ENCODE results near the gene CMTM7. TPM values are rescaled to one million over a fixed set of nuclear protein-coding genes. Genes with fewer than 3 reads are reported as not detected.
A peak's percentile ranks its signal among the peaks of the same experiment; 100 is the strongest.

Gene CMTM7
- total and polyA plus RNA-seq, 5 experiments from 2014 or later: 46.4 to 122 (median 67.4) TPM

DNA sequence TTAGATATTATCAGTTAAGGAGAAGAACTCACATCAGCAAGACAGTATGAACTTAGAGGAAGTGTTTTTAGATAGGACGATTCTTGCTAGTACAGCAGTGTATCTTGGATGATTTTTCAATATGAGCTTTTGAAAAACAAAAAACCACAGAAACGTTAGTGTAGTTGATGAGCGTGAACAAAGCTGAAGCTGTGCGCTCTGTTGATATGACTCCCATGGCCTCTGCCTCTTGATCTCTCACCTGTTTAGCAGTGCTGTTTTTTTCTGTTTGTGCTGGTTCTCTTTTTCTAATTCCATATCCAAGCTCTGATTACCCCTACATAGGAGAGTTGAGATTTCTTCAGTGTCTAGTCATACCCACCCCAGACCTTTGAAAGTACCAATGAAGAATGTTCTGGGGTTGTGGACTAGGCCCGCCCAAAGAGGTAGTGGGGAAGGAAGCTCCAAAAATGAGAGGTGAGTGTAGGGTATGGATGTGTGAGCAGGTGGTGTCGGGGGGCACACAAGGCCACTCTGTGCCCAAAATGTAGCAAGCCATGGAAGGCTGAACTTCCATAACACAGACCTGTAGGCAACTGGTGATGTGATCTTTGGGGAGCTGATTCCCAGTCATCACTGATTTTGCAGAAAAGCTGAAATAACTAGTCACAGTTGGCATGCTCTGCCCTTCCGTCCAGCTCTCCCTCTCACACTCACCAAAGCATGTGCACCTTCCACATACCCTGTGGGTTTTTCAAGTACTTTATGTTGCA is 20.0 kb upstream of the CMTM7 start:
- Mint-ChIP-seq H3K27me3 (no peaks in the 10 kb centered on the region), H3K4me1 (peaks cover 14 to 56% (median 49%) of the 10 kb centered on the region in 4 donors), H3K36me3 (peaks cover 0 to 2% (median 0%) of the 10 kb centered on the region in 3 donors), H3K4me3 (peak overlapping the region; percentile 2 to 74 (median 54)), H3K9me3 (no peaks in the 10 kb centered on the region), H3K27ac (peak overlapping the region; percentile 85 to 99 (median 96))
- ATAC-seq: peak; percentile 89 to 90
- DNase-seq: peak in 6 of 10 donors; percentile 22 to 81 (median 58)
- POLR2A ChIA-PET: interaction anchor here (0.6 to 6.0 kb wide), 38 partner anchors 8 to 1643 kb away, joined by 3 to 51 read pairs (median 4); partner anchors contain the start of genes CMTM6, CMTM7 and GPD1L

DNA sequence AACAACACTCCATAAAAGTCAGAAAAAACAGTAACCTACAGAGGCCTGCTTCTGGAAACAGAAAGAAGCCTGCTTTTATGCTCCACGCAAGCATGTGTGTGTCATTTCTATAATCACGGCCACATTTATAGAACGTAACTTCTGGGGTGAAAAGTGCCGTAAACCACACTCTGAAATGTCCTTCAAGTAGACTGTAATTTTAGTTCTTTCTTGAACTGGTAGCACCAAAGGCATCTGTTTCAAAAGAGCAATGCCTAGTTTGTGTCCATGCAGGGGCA is 19.5 kb upstream of the CMTM7 start:
- H3K27ac Mint-ChIP-seq: peak overlapping the region; percentile 85 to 99 (median 96)
- ATAC-seq (peak; percentile 23 to 29), DNase-seq (peak in 3 of 10 donors; percentile 12 to 45 (median 40))
- peaks cover 0 to 2% (median 0%) of the 10 kb centered on the region in 3 donors for H3K36me3 Mint-ChIP-seq
- H3K27me3 Mint-ChIP-seq: no peaks in the 10 kb centered on the region
- no peaks in the 10 kb centered on the region for H3K9me3 Mint-ChIP-seq
- POLR2A ChIA-PET: interaction anchor here (0.6 to 6.0 kb wide), 28 partner anchors 9 to 130 kb away, joined by 3 to 51 read pairs (median 5); partner anchors contain the start of genes CMTM6 and CMTM7
- peak overlapping the region in 6 of 10 donors; percentile 36 to 74 (median 48) for H3K4me3 Mint-ChIP-seq
- H3K4me1 Mint-ChIP-seq: peaks cover 11 to 51% (median 45%) of the 10 kb centered on the region in 4 donors

DNA sequence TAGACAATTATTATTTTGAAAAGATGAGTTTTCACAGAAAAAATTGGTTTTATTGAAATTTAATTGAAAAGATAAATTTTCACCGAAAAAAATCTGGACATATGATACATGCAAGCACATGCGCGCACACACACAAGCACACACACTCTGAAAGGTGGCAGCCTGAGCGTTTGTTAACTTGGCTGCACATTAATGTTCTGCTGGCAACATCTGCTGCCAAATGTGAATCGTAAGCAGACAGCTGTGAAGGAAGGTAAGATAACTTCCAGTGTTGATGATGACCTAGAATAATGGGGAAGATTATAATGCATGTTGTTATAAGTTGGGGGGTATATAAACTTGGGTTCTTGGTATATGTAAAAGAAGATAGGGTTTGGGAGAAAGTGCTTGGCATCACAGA is 18.4 kb upstream of the CMTM7 start:
- no peak overlapping the region for H3K4me3 Mint-ChIP-seq
- no peak for DNase-seq
- peaks cover 11 to 44% (median 40%) of the 10 kb centered on the region in 4 donors for H3K4me1 Mint-ChIP-seq
- H3K9me3 Mint-ChIP-seq: no peaks in the 10 kb centered on the region
- no peaks in the 10 kb centered on the region for H3K27me3 Mint-ChIP-seq
- H3K27ac Mint-ChIP-seq: peak overlapping the region in 9 of 10 donors; percentile 0 to 99 (median 85)
- POLR2A ChIA-PET: interaction anchor here (1.7 to 6.0 kb wide), 3 partner anchors 19 to 95 kb away, joined by 5 to 51 read pairs (median 26); partner anchors contain the start of gene CMTM7
- no peak for ATAC-seq
- H3K36me3 Mint-ChIP-seq: no peaks in the 10 kb centered on the region

DNA sequence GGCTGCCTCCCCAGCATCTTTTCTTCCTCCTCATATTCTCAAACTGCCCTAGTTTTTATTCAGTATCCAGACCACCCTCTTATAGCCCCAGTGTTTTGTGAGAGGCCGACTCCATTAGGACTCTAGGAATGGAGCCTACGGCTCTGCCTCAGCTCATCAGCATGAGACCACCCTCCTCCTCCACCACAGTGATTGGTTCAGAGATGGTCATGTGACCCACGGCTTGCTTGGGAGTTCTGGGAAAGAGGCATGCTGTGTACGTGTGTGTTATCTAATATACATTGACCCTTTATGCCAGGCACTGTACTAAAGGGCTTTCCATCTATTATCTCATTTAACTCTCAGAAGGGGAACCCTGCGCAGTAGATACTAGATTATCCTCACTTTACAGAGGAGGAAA is 17.8 kb upstream of the CMTM7 start:
- Mint-ChIP-seq H3K4me3 (no peak overlapping the region), H3K4me1 (peaks cover 11 to 44% (median 40%) of the 10 kb centered on the region in 4 donors)
- POLR2A ChIA-PET: interaction anchor here (1.7 to 6.0 kb wide), 5 partner anchors 11 to 95 kb away, joined by 5 to 51 read pairs (median 10); partner anchors contain the start of gene CMTM7

GRCh38 chr3:32374788-32375595 is 16.7 kb upstream of the CMTM7 start:
- no peaks in the 10 kb centered on the region for H3K9me3 Mint-ChIP-seq
- POLR2A ChIA-PET: interaction anchor here (0.6 to 6.0 kb wide), 15 partner anchors 10 to 124 kb away, joined by 3 to 51 read pairs (median 5); partner anchors contain the start of gene CMTM7
- peak overlapping the region; percentile 1 to 96 (median 86) for H3K27ac Mint-ChIP-seq
- ATAC-seq (peak; percentile 26 to 43), DNase-seq (peak; percentile 14 to 87 (median 74))
- H3K27me3 Mint-ChIP-seq: no peaks in the 10 kb centered on the region
- peaks cover 11 to 44% (median 40%) of the 10 kb centered on the region in 4 donors for H3K4me1 Mint-ChIP-seq
- H3K36me3 Mint-ChIP-seq: no peaks in the 10 kb centered on the region
- peak overlapping the region in 2 of 10 donors; percentile 34 to 54 for H3K4me3 Mint-ChIP-seq

More for the DNA sequence above, 17.8 kb upstream of the CMTM7 start:
- ATAC-seq (no peak), DNase-seq (no peak)
- Mint-ChIP-seq H3K27me3 (no peaks in the 10 kb centered on the region), H3K9me3 (no peaks in the 10 kb centered on the region), H3K27ac (peak overlapping the region in 9 of 10 donors; percentile 0 to 99 (median 85)), H3K36me3 (no peaks in the 10 kb centered on the region)

DNA sequence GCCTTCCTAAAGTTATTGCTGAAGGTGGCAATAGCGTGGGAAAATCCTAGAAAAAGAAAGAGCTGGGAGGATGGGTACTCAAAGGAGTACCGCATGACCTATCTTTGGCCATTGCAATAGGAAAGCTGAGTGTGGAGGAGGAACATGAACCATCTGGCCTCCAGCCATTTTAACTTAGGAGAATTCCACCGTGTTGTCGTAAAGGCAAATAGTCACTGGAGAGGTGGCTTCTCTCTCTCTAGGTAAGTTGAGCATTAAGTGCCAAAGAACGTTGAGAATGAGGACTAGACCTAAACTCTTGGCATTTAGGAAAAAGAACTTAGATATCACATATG is 16.1 kb upstream of the CMTM7 start:
- POLR2A ChIA-PET: interaction anchor here (0.6 to 6.0 kb wide), 10 partner anchors 10 to 123 kb away, joined by 3 to 51 read pairs (median 6); partner anchors contain the start of gene CMTM7
- H3K27ac Mint-ChIP-seq: no peak overlapping the region
- H3K36me3 Mint-ChIP-seq: no peaks in the 10 kb centered on the region
- DNase-seq: no peak
- ATAC-seq: no peak
- H3K27me3 Mint-ChIP-seq: no peaks in the 10 kb centered on the region
- H3K9me3 Mint-ChIP-seq: no peaks in the 10 kb centered on the region
- peaks cover 11 to 40% (median 35%) of the 10 kb centered on the region in 4 donors for H3K4me1 Mint-ChIP-seq
- no peak overlapping the region for H3K4me3 Mint-ChIP-seq

DNA sequence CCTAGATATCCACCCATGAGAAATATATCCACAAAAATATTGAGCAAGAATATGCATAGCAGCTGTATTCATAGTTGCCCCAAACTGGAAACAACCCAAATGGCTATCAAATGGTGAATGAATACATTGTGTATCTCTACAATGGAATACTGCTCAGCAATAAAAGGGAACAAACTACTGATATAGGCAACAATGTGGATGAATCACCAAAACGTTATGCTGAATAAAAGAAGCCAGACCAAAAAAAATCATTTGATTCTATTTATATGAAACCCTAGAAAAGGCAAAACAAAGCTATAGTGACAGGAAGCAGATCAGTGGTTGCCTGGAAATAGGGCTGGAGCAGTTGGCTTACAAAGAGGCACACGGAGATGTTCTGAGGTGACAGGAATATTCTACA is 15.5 kb upstream of the CMTM7 start:
- H3K27me3 Mint-ChIP-seq: no peaks in the 10 kb centered on the region
- peaks cover 11 to 37% (median 31%) of the 10 kb centered on the region in 4 donors for H3K4me1 Mint-ChIP-seq
- H3K9me3 Mint-ChIP-seq: no peaks in the 10 kb centered on the region
- POLR2A ChIA-PET: interaction anchor here (0.7 to 6.0 kb wide), 9 partner anchors 12 to 200 kb away, joined by 3 to 51 read pairs (median 7); partner anchors contain the start of gene CMTM7
- ATAC-seq (no peak), DNase-seq (no peak)
- no peak overlapping the region for H3K27ac Mint-ChIP-seq
- H3K4me3 Mint-ChIP-seq: no peak overlapping the region
- H3K36me3 Mint-ChIP-seq: no peaks in the 10 kb centered on the region

DNA sequence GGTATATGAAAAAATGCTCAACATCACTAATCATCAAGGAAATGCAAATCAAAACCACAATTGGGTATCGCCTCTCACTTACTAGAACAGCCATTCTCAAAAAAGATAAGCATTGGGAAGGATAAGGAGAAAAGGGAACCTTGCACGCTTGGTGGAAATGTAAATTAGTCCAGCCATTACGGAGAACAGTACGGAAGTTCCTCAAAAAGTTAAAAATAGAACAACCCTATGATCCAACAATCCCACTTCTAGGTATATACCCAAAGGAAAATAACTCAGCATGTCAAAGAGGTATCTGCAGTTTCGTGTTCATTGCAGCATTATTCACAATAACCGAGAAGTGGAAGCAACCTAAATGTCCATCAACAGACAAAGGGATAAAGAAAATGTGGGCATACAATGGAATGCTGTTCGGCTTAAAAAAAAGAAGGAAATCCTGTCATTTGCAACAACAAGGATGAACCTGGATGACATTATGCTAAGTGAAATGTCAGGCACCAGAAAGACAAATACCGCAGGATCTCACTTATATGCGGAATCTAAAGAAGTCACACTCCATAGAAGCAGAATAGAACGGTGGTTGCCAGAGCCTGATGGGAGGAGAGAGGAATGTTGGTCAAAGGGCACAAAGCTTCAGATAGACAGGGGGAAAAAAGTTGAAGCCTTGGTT is 11.7 kb upstream of the CMTM7 start:
- ATAC-seq: no peak
- Mint-ChIP-seq H3K27ac (no peak overlapping the region), H3K27me3 (no peaks in the 10 kb centered on the region), H3K4me1 (peaks cover 7 to 13% (median 7%) of the 10 kb centered on the region in 4 donors), H3K9me3 (no peaks in the 10 kb centered on the region), H3K4me3 (no peak overlapping the region), H3K36me3 (no peaks in the 10 kb centered on the region)
- DNase-seq: no peak
- POLR2A ChIA-PET: no interaction called here

DNA sequence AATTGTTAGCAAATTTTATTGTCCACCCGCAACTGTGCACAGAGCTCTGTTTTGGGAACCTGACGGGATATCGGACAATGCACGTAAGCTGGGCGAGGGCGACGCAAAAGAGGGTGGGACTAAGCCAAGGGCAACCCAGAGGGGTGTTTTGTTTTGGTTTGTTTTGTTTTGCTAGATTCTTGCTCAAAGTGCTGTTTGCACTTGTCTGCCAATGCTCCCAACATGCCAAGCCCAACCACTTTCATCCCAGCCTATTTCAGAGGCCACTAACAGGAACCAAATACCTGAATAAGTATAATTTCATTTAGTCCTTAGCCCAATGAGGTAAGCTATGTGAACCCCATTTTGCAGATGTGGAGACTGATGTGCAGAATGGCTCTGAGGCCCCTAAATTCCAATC is 9.7 kb upstream of the CMTM7 start:
- Mint-ChIP-seq H3K27ac (no peak overlapping the region), H3K27me3 (no peaks in the 10 kb centered on the region), H3K36me3 (no peaks in the 10 kb centered on the region), H3K4me1 (peaks cover 0 to 13% (median 2%) of the 10 kb centered on the region in 4 donors), H3K9me3 (no peaks in the 10 kb centered on the region), H3K4me3 (no peak overlapping the region)
- no peak for ATAC-seq
- POLR2A ChIA-PET: interaction anchor here (1.6 to 2.3 kb wide), 2 partner anchors 9 to 51 kb away, joined by 3 to 9 read pairs; partner anchors contain the start of gene CMTM7
- DNase-seq: no peak

GRCh38 chr3:32383136-32383711 is 8.4 kb upstream of the CMTM7 start:
- peak overlapping the region in 3 of 10 donors; percentile 4 to 69 (median 13) for H3K27ac Mint-ChIP-seq
- H3K27me3 Mint-ChIP-seq: no peaks in the 10 kb centered on the region
- no peaks in the 10 kb centered on the region for H3K9me3 Mint-ChIP-seq
- peaks cover 0 to 17% (median 2%) of the 10 kb centered on the region in 4 donors for H3K4me1 Mint-ChIP-seq
- ATAC-seq (no peak), DNase-seq (no peak)
- POLR2A ChIA-PET: interaction anchor here (2.3 kb wide), 1 partner anchor 8 kb away, joined by 9 read pairs; the partner anchor contains the start of gene CMTM7
- no peaks in the 10 kb centered on the region for H3K36me3 Mint-ChIP-seq
- H3K4me3 Mint-ChIP-seq: no peak overlapping the region

DNA sequence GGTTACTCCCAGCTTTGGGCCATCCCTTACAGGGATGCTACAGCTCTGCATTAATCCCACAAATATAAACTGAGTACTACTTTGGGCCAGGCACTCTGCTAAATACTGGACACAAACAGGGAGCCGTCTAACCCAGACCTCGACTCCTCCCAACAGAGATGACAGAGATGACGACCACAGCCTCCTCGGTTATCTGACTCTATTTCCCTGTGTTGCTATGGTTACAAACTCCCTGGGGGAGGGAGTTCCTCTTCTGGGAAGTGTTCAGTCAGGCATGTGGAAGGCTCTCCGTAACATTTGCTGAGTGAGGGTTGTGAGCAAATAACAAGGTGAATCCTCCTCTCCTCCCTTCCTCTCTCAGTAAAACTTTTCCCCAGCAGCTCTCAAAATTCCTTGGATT is 6.7 kb upstream of the CMTM7 start:
- no peak for DNase-seq
- peaks cover 0 to 31% (median 9%) of the 10 kb centered on the region in 4 donors for H3K4me1 Mint-ChIP-seq
- POLR2A ChIA-PET: interaction anchor here (1.0 to 2.0 kb wide), 3 partner anchors 8 to 16 kb away, joined by 3 to 5 read pairs (median 5); no protein-coding TSS in a partner anchor
- no peaks in the 10 kb centered on the region for H3K36me3 Mint-ChIP-seq
- no peak overlapping the region for H3K4me3 Mint-ChIP-seq
- no peak overlapping the region for H3K27ac Mint-ChIP-seq
- no peaks in the 10 kb centered on the region for H3K27me3 Mint-ChIP-seq
- ATAC-seq: no peak
- no peaks in the 10 kb centered on the region for H3K9me3 Mint-ChIP-seq

All from naive thymus-derived CD8-positive, alpha-beta T cell (primary cell).